GM12878 (cell line): ENCODE results near the gene EPN1. TPM values are rescaled to one million over a fixed set of nuclear protein-coding genes. Genes with fewer than 3 reads are reported as not detected.

Experiments used
- ATAC-seq: fragments of 200-7000 bp; cut with Tn5 transposase; 3 replicates; pipeline ENCODE4 v1.9.1; 2020; ENCODE audit warnings: mild to moderate bottlenecking, moderate library complexity
- BruUV-seq: library from RNA; stranded (reverse); fragments of 400-500 nt; replicated peaks from 2 replicates; lab custom pipeline; 2021; lab: Mats Ljungman, UMichigan
- CTCF ChIA-PET: fragments of 300-600 bp; sonication (Branson Sonifier 250); formaldehyde crosslinking; extraction: SDS; loops from one replicate; lab custom pipeline; 2021; ENCODE audit warnings: inconsistent platforms; lab: Yijun Ruan, JAX
- POLR2A ChIA-PET: fragments of 350-600 bp; formaldehyde crosslinking; extraction: SDS; loops from one replicate; lab custom pipeline; 2021; ENCODE audit warnings: inconsistent platforms; lab: Charles Lee
- RAD21 ChIA-PET: fragments of 300-600 bp; sonication (Branson Sonifier 250); formaldehyde crosslinking; loops from one replicate; lab custom pipeline; 2023; ENCODE audit warnings: antibody characterized with exemption; ENCODE audit not compliant: unreplicated experiment; lab: Charles Lee
- SMC1A ChIA-PET: fragments of 300-600 bp; sonication (Branson Sonifier 250); formaldehyde crosslinking; loops from one replicate; lab custom pipeline; 2023; ENCODE audit not compliant: unreplicated experiment, uncharacterized antibody; lab: Charles Lee
- DNase-seq: peaks from one replicate; pipeline ENCODE4 v3.0.0-alpha.2; 2011; ENCODE audit warnings: low read depth, low spot score
- FAIRE-seq: peaks from 3 replicates; lab custom pipeline; 2011; peaks lifted over from hg19 to GRCh38; lab: Jason Lieb, UNC
- H2AFZ ChIP-seq: 2 replicates; pipeline ENCODE4 v1.6.0; 2011; ENCODE audit warnings: low read depth, low read length, control low read depth; ENCODE audit not compliant: control insufficient read depth
- H3K27ac ChIP-seq: 2 replicates; pipeline ENCODE4 v1.5.1; 2011; ENCODE audit warnings: control low read depth; ENCODE audit not compliant: control insufficient read depth, insufficient read depth
- H3K27me3 ChIP-seq, 2 experiments: replicated peaks in 1 of 2; 2 replicates each; pipeline versions ENCODE4 v1.6.0 to v1.6.1; 2011; ENCODE audit warnings: low read length in 1 of 2; ENCODE audit not compliant: control insufficient read depth in 2 of 2, insufficient read depth in 2 of 2
- H3K36me3 ChIP-seq, 2 experiments: 2 replicates each; pipeline ENCODE4 v1.5.1; 2011; ENCODE audit warnings: low read length in 1 of 2; ENCODE audit not compliant: control insufficient read depth in 2 of 2, insufficient read depth in 2 of 2
- H3K4me1 ChIP-seq: 2 replicates; pipeline ENCODE4 v1.6.1; 2011; ENCODE audit warnings: mild to moderate bottlenecking, low read length, moderate library complexity, mixed read lengths; ENCODE audit not compliant: control insufficient read depth, insufficient read depth
- H3K4me2 ChIP-seq: 2 replicates; pipeline ENCODE4 v1.6.0; 2011; ENCODE audit warnings: control low read depth; ENCODE audit not compliant: control insufficient read depth, insufficient read depth
- H3K4me3 ChIP-seq: fragments of 200-600 bp; sonication (generic); 2 replicates; pipeline ENCODE4 v1.5.1; 2016
- H3K79me2 ChIP-seq: 2 replicates; pipeline ENCODE4 v1.6.0; 2011; ENCODE audit warnings: low read length; ENCODE audit not compliant: control insufficient read depth, insufficient read depth
- H3K9ac ChIP-seq: 2 replicates; pipeline ENCODE4 v1.8.0; 2011; ENCODE audit warnings: low read length, control low read depth, mixed read lengths; ENCODE audit not compliant: control insufficient read depth, insufficient read depth
- H3K9me3 ChIP-seq: replicated peaks from 3 replicates; pipeline ENCODE4 v1.5.1; 2011; ENCODE audit warnings: mild to moderate bottlenecking, low read length; ENCODE audit not compliant: control insufficient read depth, insufficient read depth
- H4K20me1 ChIP-seq: 2 replicates; pipeline ENCODE4 v1.6.0; 2011; ENCODE audit not compliant: control insufficient read depth, insufficient read depth
- BCLAF1 ChIP-seq: fragments of 450-650 bp; IDR thresholded peaks from 2 replicates; pipeline ENCODE4 v1.6.1; 2017; ENCODE audit warnings: antibody characterized with exemption, mild to moderate bottlenecking, moderate library complexity
- CEBPZ ChIP-seq: fragments of 150-350 bp; IDR thresholded peaks from 2 replicates; pipeline ENCODE4 v1.6.1; 2016; ENCODE audit warnings: low read depth, low read length
- EP300 ChIP-seq, 2 experiments: fragments of 150-350 bp in 1 of 2; IDR thresholded peaks; 2 replicates each; pipeline ENCODE4 v1.6.1; 2011 to 2012; ENCODE audit warnings: low read depth in 2 of 2, low read length in 2 of 2, borderline replicate concordance in 1 of 2, improper control_type of control experiment in 1 of 2, inconsistent platforms in 1 of 2; ENCODE audit not compliant: control insufficient read depth in 1 of 2
- ETV6 ChIP-seq, 2 experiments: fragments of 450-650 bp in 1 of 2; IDR thresholded peaks in 1 of 2; conservative IDR thresholded peaks in 1 of 2; 2 replicates each; pipeline ENCODE4 v1.6.1; 2014; ENCODE audit warnings: antibody characterized with exemption in 1 of 2, borderline replicate concordance in 1 of 2, low read depth in 1 of 2, mild to moderate bottlenecking in 1 of 2, moderate library complexity in 1 of 2
- HDAC6 ChIP-seq: fragments of 200-600 bp; sonication (generic); IDR thresholded peaks from one replicate; pipeline ENCODE4 v1.8.0; 2017; ENCODE audit warnings: antibody characterized with exemption; ENCODE audit not compliant: unreplicated experiment
- IKZF1 ChIP-seq: fragments of 450-650 bp; conservative IDR thresholded peaks from 2 replicates; pipeline ENCODE4 v1.6.1; 2017; ENCODE audit warnings: antibody characterized with exemption, mild to moderate bottlenecking
- MTA2 ChIP-seq: fragments of 450-650 bp; IDR thresholded peaks from 2 replicates; pipeline ENCODE4 v1.6.1; 2016; ENCODE audit warnings: low read depth, mild to moderate bottlenecking, moderate library complexity
- MXI1 ChIP-seq: fragments of 150-350 bp; IDR thresholded peaks from 2 replicates; pipeline ENCODE4 v1.6.1; 2011; ENCODE audit warnings: low read depth, mild to moderate bottlenecking, inconsistent platforms, low read length, improper control_type of control experiment
- RUNX3 ChIP-seq: IDR thresholded peaks from 2 replicates; pipeline ENCODE4 v1.6.1; 2012; ENCODE audit warnings: low read length, inconsistent platforms
- SMAD1 ChIP-seq: fragments of 450-650 bp; IDR thresholded peaks from 2 replicates; pipeline ENCODE4 v1.6.1; 2018; ENCODE audit warnings: mild to moderate bottlenecking, low read depth; ENCODE audit not compliant: partially characterized antibody
- TCF3 ChIP-seq: IDR thresholded peaks from 2 replicates; pipeline ENCODE4 v1.6.1; 2012; ENCODE audit warnings: low read depth, mild to moderate bottlenecking, low read length, borderline replicate concordance; ENCODE audit not compliant: insufficient read depth
- ZBTB11 ChIP-seq: fragments of 450-650 bp; formaldehyde crosslinking; IDR thresholded peaks from 2 replicates; pipeline ENCODE4 v1.5.0; 2022; ENCODE audit warnings: mild to moderate bottlenecking, missing genetic modification characterization
- WGBS: methylation state at CpG from one replicate; pipeline ENCODE4 v1.1.6; 2016; ENCODE audit warnings: low lambda C conversion rate; ENCODE audit not compliant: insufficient replicate concordance, insufficient coverage; ENCODE audit errors: missing lambda C conversion rate; 5-methylcytosine and 5-hydroxymethylcytosine counted together
- in situ Hi-C: fragments of 300-500 bp; cut with MboI; formaldehyde crosslinking; loops from 9 replicates; pipeline ENCODE4 v1.14.3; 2018; ENCODE audit warnings: mixed read lengths
- intact Hi-C: fragments of 100-400 bp; cut with micrococcal nuclease; formaldehyde crosslinking; loops from one replicate; pipeline ENCODE4 v1.14.2; 2022; ENCODE audit not compliant: unreplicated experiment
- polyA plus RNA-seq, 11 experiments: library from polyadenylated mRNA; depleted of rRNA in 4 of 11; unstranded in 6 of 11; stranded (reverse) in 5 of 11; fragments of >200 nt; fragmentation: Nextera tagmentation in 4 of 11; fragmentation: Illumina TruSeq in 1 of 11; extraction: Ambion mirVana in 4 of 11; extraction: Trizol in 1 of 11; gene quantifications; 1 replicate in 1 of 11; 2 replicates in 10 of 11; pipeline versions ENCODE4 v1.2.1 to v1.2.3, GENCODE V29; 2011 to 2016; ENCODE audit warnings: inconsistent platforms in 2 of 11, missing spikeins in 2 of 11, low read depth in 1 of 11
- total RNA-seq, 4 experiments: library from RNA; depleted of rRNA in 3 of 4; stranded (reverse); fragments of >200 nt in 3 of 4; fragmentation: Illumina TruSeq in 1 of 4; extraction: Trizol in 1 of 4; gene quantifications; 2 replicates each; pipeline versions ENCODE4 v1.2.1 to v1.2.3, GENCODE V29; 2013 to 2021

Gene EPN1
- total and polyA plus RNA-seq, 10 of the 15 experiments (the other 5 are each of a cell fraction or from before 2014, with no cell fraction given), result 0.11 to 88.5 (median 10.6) TPM

GRCh38 chr19:55626350-55626749 lies 48.7 kb upstream of the EPN1 start:
- Histone ChIP-seq H3K4me2 (peak overlapping the region; percentile 60), H3K79me2 (no peaks in the 10 kb centered on the region), H3K27ac (no peak overlapping the region; the same call in 1 of the 2 replicates), H3K9ac (no peak overlapping the region), H3K4me1 (peaks cover 9% of the 10 kb centered on the region; the same call in 1 of the 2 replicates), H4K20me1 (no peaks in the 10 kb centered on the region), H3K4me3 (no peak overlapping the region), H3K36me3 (no peaks in the 10 kb centered on the region), H2AFZ (peak overlapping the region; percentile 35; the same call in 1 of the 2 replicates), H3K9me3 (no peaks in the 10 kb centered on the region; the same call in 2 of the 3 replicates), H3K27me3 (no peaks in the 10 kb centered on the region)
- RAD21 ChIA-PET, result interaction anchor here (0.9 to 2.5 kb wide), 7 partner anchors 7 to 123 kb away, joined by 3 to 12 read pairs (median 6); partner anchors contain the start of genes FIZ1, U2AF2 and ZNF579
- 57% methylated on average over 11 of the region's 11 CpGs for WGBS
- ATAC-seq (peak; percentile 19; the same call in 2 of the 3 replicates), DNase-seq (no peak), FAIRE-seq (peak; percentile 96)
- intact Hi-C loops (no loop called here), in situ Hi-C loops (loop anchor here (5.0 kb wide), 1 partner anchor 484 kb away; no protein-coding TSS in a partner anchor)
- CTCF ChIA-PET, result interaction anchor here (0.7 to 7.9 kb wide), 11 partner anchors 12 to 722 kb away, joined by 3 to 76 read pairs (median 7); partner anchors contain the start of genes FIZ1, U2AF2, ZNF628 and ZNF865
- POLR2A ChIA-PET, result interaction anchor here (0.8 to 1.5 kb wide), 4 partner anchors 20 to 165 kb away, joined by 3 to 5 read pairs (median 4); partner anchors contain the start of gene ISOC2
- BruUV-seq, result no TSS peak
- SMC1A ChIA-PET, result interaction anchor here (0.6 to 2.0 kb wide), 7 partner anchors 20 to 165 kb away, joined by 3 to 5 read pairs (median 3); partner anchors contain the start of genes ISOC2 and U2AF2
- TF ChIP-seq TCF3 (no peak), MXI1 (no peak), BCLAF1 (no peak), EP300 (IDR thresholded peaks at IDR 0.05; ENCODE audit: borderline replicate concordance in 1 of 2, control insufficient read depth in 1 of 2, low read depth in 2 of 2, low read length in 2 of 2) (no peak), IKZF1 (peak; percentile 81), ETV6 (conservative IDR thresholded peaks at IDR 0.05 in 1 of 2, IDR thresholded peaks at IDR 0.05 in 1 of 2; ENCODE audit: borderline replicate concordance in 1 of 2, low read depth in 1 of 2) (0 out of 4 replicates have a peak, but pooled peaks of 1 of the 2 experiments have one; percentile 25), RUNX3 (peak; percentile 95), CEBPZ (no peak), SMAD1 (no peak), ZBTB11 (CRISPR knock-in tag) (peak; percentile 64), HDAC6 (no peak), MTA2 (0 out of 2 replicates have a peak, but pooled peaks have one; percentile 36)
